Kidney (tissue), 14 donors: ENCODE measurements around the gene SELPLG. TPM values are rescaled to one million over a fixed set of nuclear protein-coding genes. Genes with fewer than 3 reads are reported as not detected.

Source experiments
- DNase-seq, 5 donors: peaks; one replicate each; pipeline ENCODE4 v3.0.0-alpha.2; 2013 to 2020
- FAIRE-seq: peaks from 2 replicates; lab custom pipeline; 2012; peaks lifted over from hg19 to GRCh38; lab: Jason Lieb, UNC
- H3K27ac ChIP-seq, 2 donors: one replicate each; pipeline ENCODE4 v1.7.0; 2013; ENCODE audit warnings: low read depth in 2 of 2, low read length in 2 of 2, inconsistent platforms in 1 of 2
- H3K27me3 ChIP-seq: one replicate; pipeline ENCODE4 v1.7.1; 2013; ENCODE audit warnings: low read length, inconsistent platforms; ENCODE audit not compliant: control insufficient read depth, insufficient read depth
- H3K36me3 ChIP-seq, 3 donors: one replicate each; pipeline versions ENCODE4 v1.7.0 to v1.7.1; 2013; ENCODE audit warnings: low read length in 3 of 3, control low read depth in 1 of 3, inconsistent platforms in 1 of 3; ENCODE audit not compliant: insufficient read depth in 3 of 3, control insufficient read depth in 2 of 3
- H3K4me1 ChIP-seq, 3 donors: one replicate each; pipeline versions ENCODE4 v1.7.0 to v1.7.1; 2013; ENCODE audit warnings: low read length in 3 of 3, inconsistent platforms in 1 of 3, low read depth in 1 of 3; ENCODE audit not compliant: control insufficient read depth in 2 of 3, insufficient read depth in 2 of 3
- H3K4me3 ChIP-seq, 3 donors: one replicate each; pipeline versions ENCODE4 v1.7.0 to v1.8.1; 2013; ENCODE audit warnings: low read length in 3 of 3, control low read depth in 1 of 3, inconsistent platforms in 1 of 3
- H3K9ac ChIP-seq, 3 donors: one replicate each; pipeline versions ENCODE4 v1.7.0 to v1.7.1; 2013; ENCODE audit warnings: low read length in 3 of 3, control low read depth in 1 of 3, inconsistent platforms in 1 of 3
- H3K9me3 ChIP-seq, 3 donors: one replicate each; pipeline versions ENCODE4 v1.7.0 to v1.7.1; 2013; ENCODE audit warnings: low read length in 3 of 3, control low read depth in 1 of 3, inconsistent platforms in 1 of 3; ENCODE audit not compliant: control insufficient read depth in 2 of 3, insufficient read depth in 1 of 3
- CTCF ChIP-seq: IDR thresholded peaks from 3 replicates; pipeline ENCODE4 v1.5.1; 2012; ENCODE audit warnings: mild to moderate bottlenecking, moderate library complexity, borderline replicate concordance; ENCODE audit not compliant: insufficient read depth; ENCODE audit errors: extremely low read depth
- intact Hi-C: fragments of 100-400 bp; cut with DNase I; formaldehyde crosslinking; loops from one replicate; pipeline ENCODE4 v1.11.1; 2022
- polyA plus RNA-seq: library from polyadenylated mRNA; stranded (reverse); fragments of 350-450 nt; fragmentation: Illumina TruSeq; extraction: RNeasy Lipid Tissue Mini Kit (QIAGEN cat#74804); gene quantifications from one replicate; pipeline ENCODE4 v1.2.3, GENCODE V29; 2014; ENCODE audit warnings: low read depth, low replicate concordance; ENCODE audit not compliant: insufficient read depth
- total RNA-seq: library from RNA; stranded (reverse); fragmentation: NEBNext Ultra II Directional; extraction: Animal tissue kit (Norgen Biotek cat#: 25700); gene quantifications from one replicate; pipeline ENCODE4 v1.2.1, GENCODE V29; 2021
- donor health status: control.
- donor health status: control.
- donor health status: control.
- donor health status: control.
- donor health status: control.
- donor health status: DM: yes; HTN: yes; CAD: no.
- donor health status: Normal renal cell carcinoma (clear cell type).

Gene SELPLG
- total and polyA plus RNA-seq, 2 donors from 2014 or later: 3.7 to 14.3 TPM

- no peak for TF ChIP-seq CTCF
- Histone ChIP-seq H3K4me1 (peaks cover 0 to 3% (median 0%) of the 10 kb centered on the region in 3 donors), H3K36me3 (no peaks in the 10 kb centered on the region), H3K9ac (no peak overlapping the region), H3K4me3 (no peak overlapping the region), H3K9me3 (peaks cover 0 to 5% (median 0%) of the 10 kb centered on the region in 3 donors), H3K27me3 (no peaks in the 10 kb centered on the region), H3K27ac (no peak overlapping the region)
- intact Hi-C loops: loop anchor here (5.0 kb wide), 1 partner anchor 49 kb away; no protein-coding TSS in a partner anchor
- DNase-seq (no peak), FAIRE-seq (no peak)
These were observed 17.8 kb downstream of the SELPLG start for GRCh38 chr12:108615918-108616317.

GRCh38 chr12:108614639-108615038 is 19.1 kb downstream of the SELPLG start:
- no peak overlapping the region for H3K27ac ChIP-seq
- H3K27me3 ChIP-seq: no peaks in the 10 kb centered on the region

GRCh38 chr12:108614041-108614440 is 19.7 kb downstream of the SELPLG start:
- peaks cover 0 to 5% (median 0%) of the 10 kb centered on the region in 3 donors for H3K9me3 ChIP-seq
- H3K27me3 ChIP-seq: no peaks in the 10 kb centered on the region
- DNase-seq (no peak), FAIRE-seq (no peak)
- H3K4me1 ChIP-seq: peaks cover 0 to 3% (median 0%) of the 10 kb centered on the region in 3 donors
- no peak overlapping the region for H3K27ac ChIP-seq
- no peak overlapping the region for H3K9ac ChIP-seq
- H3K4me3 ChIP-seq: no peak overlapping the region
- intact Hi-C loops: no loop called here
- no peak for TF ChIP-seq CTCF
- no peaks in the 10 kb centered on the region for H3K36me3 ChIP-seq

More at GRCh38 chr12:108614639-108615038, 19.1 kb downstream of the SELPLG start:
- Histone ChIP-seq H3K36me3 (no peaks in the 10 kb centered on the region), H3K9ac (no peak overlapping the region), H3K4me1 (peaks cover 0 to 3% (median 0%) of the 10 kb centered on the region in 3 donors), H3K4me3 (no peak overlapping the region), H3K9me3 (peaks cover 0 to 5% (median 0%) of the 10 kb centered on the region in 3 donors)
- intact Hi-C loops: loop anchor here (5.0 kb wide), 1 partner anchor 47 kb away; no protein-coding TSS in a partner anchor
- no peak for TF ChIP-seq CTCF
- FAIRE-seq: no peak
- peak in 1 of 5 donors; percentile 44 for DNase-seq

- no peak overlapping the region for H3K9ac ChIP-seq
- H3K27ac ChIP-seq: no peak overlapping the region
- FAIRE-seq: no peak
- intact Hi-C loops: no loop called here
- H3K27me3 ChIP-seq: no peaks in the 10 kb centered on the region
- H3K36me3 ChIP-seq: no peaks in the 10 kb centered on the region
- no peak for TF ChIP-seq CTCF
- H3K9me3 ChIP-seq: peaks cover 0 to 5% (median 0%) of the 10 kb centered on the region in 3 donors
- H3K4me3 ChIP-seq: no peak overlapping the region
- peaks cover 0 to 3% (median 0%) of the 10 kb centered on the region in 3 donors for H3K4me1 ChIP-seq
- DNase-seq: peak in 1 of 5 donors; percentile 84
These were observed 20.1 kb downstream of the SELPLG start for GRCh38 chr12:108613548-108613947.
